ENCODE data around the gene FAM228B.

The FAM228B gene

DNA sequence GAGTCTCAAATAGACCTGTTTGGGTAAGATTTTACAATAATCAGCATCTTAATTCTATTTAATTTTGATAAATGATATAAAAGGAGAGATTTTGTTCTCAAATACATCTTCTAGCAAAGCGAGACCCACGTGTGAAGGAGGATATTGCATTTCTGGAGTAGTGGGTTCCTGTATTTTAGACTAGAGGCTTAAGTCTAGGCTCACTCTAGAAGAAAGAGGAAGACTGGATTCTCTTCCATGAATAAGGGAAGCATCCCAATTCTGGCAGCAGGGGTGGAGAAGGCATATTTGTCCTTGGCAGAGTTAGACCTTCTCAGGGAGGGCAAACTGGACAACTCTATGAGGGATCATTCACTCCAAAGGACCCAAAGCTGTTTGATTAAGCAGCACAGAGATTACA, 40.3 kb downstream of the FAM228B start:
- Histone ChIP-seq H3K27me3 (no peaks in the 10 kb centered on the region), H3K4me3 (no peak overlapping the region), H3K9me3 (no peaks in the 10 kb centered on the region), H3K36me3 (peaks cover 0 to 17% (median 12%) of the 10 kb centered on the region in 3 donors), H3K27ac (no peak overlapping the region), H3K4me1 (no peaks in the 10 kb centered on the region)
- TF ChIP-seq CTCF (IDR thresholded peaks at IDR 0.05): no peak
- intact Hi-C loops (cut with DNase I; ENCODE audit: low total_unique reads): no loop called here
- no peak for DNase-seq

GRCh38 chr2:24164416-24164973, 41.2 kb downstream of the FAM228B start:
- Histone ChIP-seq H3K9me3 (no peaks in the 10 kb centered on the region), H3K36me3 (peaks cover 0 to 16% (median 7%) of the 10 kb centered on the region in 3 donors), H3K4me3 (no peak overlapping the region), H3K4me1 (no peaks in the 10 kb centered on the region), H3K27ac (no peak overlapping the region), H3K27me3 (no peaks in the 10 kb centered on the region)
- peak; percentile 14 to 39 for TF ChIP-seq CTCF (IDR thresholded peaks at IDR 0.05)
- DNase-seq: no peak
- intact Hi-C loops (cut with DNase I; ENCODE audit: low total_unique reads): no loop called here

DNA sequence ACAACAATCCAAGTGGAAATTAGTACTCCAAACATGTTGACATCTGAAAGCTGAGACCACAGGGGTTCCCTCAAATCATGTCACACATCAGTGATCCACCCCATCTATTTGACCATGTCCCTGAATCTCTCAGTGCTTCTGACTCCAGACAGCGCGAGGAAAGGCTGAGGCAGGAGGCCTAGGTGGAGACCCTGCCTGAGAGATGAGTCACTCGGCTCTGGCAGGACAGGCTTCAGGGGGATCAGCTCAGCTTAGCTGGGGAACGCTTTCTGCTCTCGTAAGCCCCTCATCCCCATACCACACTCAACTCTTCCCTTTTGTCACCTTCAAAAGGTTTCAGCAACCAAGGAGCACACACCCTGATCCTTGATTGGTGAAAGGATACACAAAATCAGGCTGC, 45.8 kb downstream of the FAM228B start:
- TF ChIP-seq CTCF (IDR thresholded peaks at IDR 0.05): no peak

GRCh38 chr2:24174851-24175277, 51.6 kb downstream of the FAM228B start, which contains the start of gene FAM228A:
Gene FAM228A, plus strand, starts transcription at chr2:24175053. Its CDS starts 428 bp downstream, at chr2:24175481.
- Histone ChIP-seq H3K36me3 (no peaks in the 10 kb centered on the region), H3K4me1 (no peaks in the 10 kb centered on the region), H3K4me3 (no peak within 1 kb of the TSS), H3K27me3 (no peaks in the 10 kb centered on the region), H3K27ac (no peak within 1 kb of the TSS), H3K9me3 (no peaks in the 10 kb centered on the region)
- intact Hi-C loops (cut with DNase I; ENCODE audit: low total_unique reads): no loop called here
- DNase-seq: no peak
- no peak for TF ChIP-seq CTCF (IDR thresholded peaks at IDR 0.05)

More for the DNA sequence above, 45.8 kb downstream of the FAM228B start:
- intact Hi-C loops (cut with DNase I; ENCODE audit: low total_unique reads): no loop called here
- Histone ChIP-seq H3K27ac (no peak overlapping the region), H3K27me3 (no peaks in the 10 kb centered on the region), H3K4me1 (no peaks in the 10 kb centered on the region), H3K4me3 (no peak overlapping the region), H3K9me3 (no peaks in the 10 kb centered on the region), H3K36me3 (no peaks in the 10 kb centered on the region)
- no peak for DNase-seq

DNA sequence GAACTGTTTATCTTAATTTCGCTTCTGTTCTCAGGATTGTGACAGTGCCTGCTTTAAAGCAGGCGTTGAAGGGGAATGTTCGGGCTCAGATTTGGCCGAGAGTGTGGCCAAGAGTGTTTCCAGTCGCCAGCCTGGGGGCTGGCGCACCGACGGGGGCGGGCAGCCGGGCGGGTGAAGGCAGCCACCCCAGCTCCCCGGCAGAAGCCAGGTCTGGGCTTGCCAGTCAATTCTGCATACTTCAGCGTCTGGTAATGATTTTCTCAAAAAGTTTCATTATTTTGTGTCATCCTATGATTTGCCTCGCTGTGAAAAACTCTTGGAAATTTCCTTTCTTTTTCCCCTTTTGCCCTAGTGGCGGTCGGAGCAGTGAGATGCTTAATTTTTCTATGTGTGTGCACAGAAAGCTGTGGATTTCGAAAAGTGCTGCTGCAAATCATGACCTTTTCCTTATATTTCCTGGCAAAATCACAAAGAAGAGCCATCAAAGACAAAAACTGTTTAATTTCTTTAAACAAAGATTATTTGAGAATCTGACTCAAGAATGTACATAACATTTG, 52.4 kb downstream of the FAM228B start:
- Histone ChIP-seq H3K9me3 (no peaks in the 10 kb centered on the region), H3K27ac (no peak overlapping the region), H3K27me3 (no peaks in the 10 kb centered on the region), H3K36me3 (no peaks in the 10 kb centered on the region), H3K4me1 (no peaks in the 10 kb centered on the region), H3K4me3 (no peak overlapping the region)
- no peak for DNase-seq
- intact Hi-C loops (cut with DNase I; ENCODE audit: low total_unique reads): no loop called here
- no peak for TF ChIP-seq CTCF (IDR thresholded peaks at IDR 0.05)
